HG02870 (cell line): ENCODE results near the gene RRAGD.
"Not testable (repeated sequence)": the region's sequence is repeated elsewhere in the genome, so short reads cannot be mapped to it uniquely, and the experiment has no call there.

Source experiments
- ATAC-seq: cut with Tn5 transposase; IDR thresholded peaks from one replicate; pipeline ENCODE4 v1.9.1; 2021; ENCODE audit warnings: mild to moderate bottlenecking, moderate library complexity; ENCODE audit not compliant: unreplicated experiment

The RRAGD gene

GRCh38 chr6:89411145-89412070, 665 bp downstream of the RRAGD start:
- ATAC-seq = peak; percentile 39

- ATAC-seq = no peak
Measured at GRCh38 chr6:89410788-89411144, 1.3 kb downstream of the RRAGD start.

- ATAC-seq = no peak
Measured at GRCh38 chr6:89410231-89410761, 1.8 kb downstream of the RRAGD start.

- ATAC-seq = no peak
Measured at GRCh38 chr6:89409461-89410035, 2.5 kb downstream of the RRAGD start.

GRCh38 chr6:89406141-89406540, 5.9 kb downstream of the RRAGD start:
- ATAC-seq = no peak

GRCh38 chr6:89404512-89404911, 7.6 kb downstream of the RRAGD start:
- no peak for ATAC-seq

GRCh38 chr6:89402776-89403175, 9.3 kb downstream of the RRAGD start:
- no peak for ATAC-seq

GRCh38 chr6:89400912-89401399, 11.1 kb downstream of the RRAGD start:
- no peak for ATAC-seq

- ATAC-seq = no peak
Measured at GRCh38 chr6:89400050-89400449, 12.0 kb downstream of the RRAGD start.

- no peak for ATAC-seq
Measured at GRCh38 chr6:89398762-89399525, 13.1 kb downstream of the RRAGD start.

- not testable (repeated sequence) for ATAC-seq
Measured at GRCh38 chr6:89397884-89398283, 14.2 kb downstream of the RRAGD start.

- ATAC-seq = no peak
Measured at GRCh38 chr6:89393659-89394058, 18.4 kb downstream of the RRAGD start.

- ATAC-seq = no peak
Measured at GRCh38 chr6:89392823-89393222, 19.2 kb downstream of the RRAGD start.

- ATAC-seq = no peak
Measured at GRCh38 chr6:89388846-89389245, 23.2 kb downstream of the RRAGD start.

- ATAC-seq = peak; percentile 93
Measured at GRCh38 chr6:89387516-89388201, 24.4 kb downstream of the RRAGD start.

GRCh38 chr6:89386917-89387491, 25.1 kb downstream of the RRAGD start:
- peak; percentile 13 for ATAC-seq

- ATAC-seq = no peak
Measured at GRCh38 chr6:89385846-89386245, 26.2 kb downstream of the RRAGD start.

GRCh38 chr6:89385156-89385667, 26.9 kb downstream of the RRAGD start:
- ATAC-seq = peak; percentile 36

GRCh38 chr6:89381031-89381430, 31.0 kb downstream of the RRAGD start:
- no peak for ATAC-seq

- no peak for ATAC-seq
Measured at GRCh38 chr6:89379281-89379680, 32.8 kb downstream of the RRAGD start.
